IPS-15b (cell line): ENCODE results near the gene MSI2.

Experiments
- H3K27me3 ChIP-seq: one replicate; pipeline ENCODE4 v1.6.1; 2013; ENCODE audit warnings: low read length; ENCODE audit not compliant: control insufficient read depth, insufficient read depth
- H3K36me3 ChIP-seq: one replicate; pipeline ENCODE4 v1.6.1; 2013; ENCODE audit warnings: low read length; ENCODE audit not compliant: control insufficient read depth, insufficient read depth
- H3K4me1 ChIP-seq: one replicate; pipeline ENCODE4 v1.6.1; 2013; ENCODE audit warnings: mild to moderate bottlenecking, low read length; ENCODE audit not compliant: control insufficient read depth, insufficient read depth
- H3K4me3 ChIP-seq: one replicate; pipeline ENCODE4 v1.5.1; 2013; ENCODE audit warnings: low read depth, low read length
- H3K9ac ChIP-seq: one replicate; pipeline ENCODE4 v1.6.1; 2013; ENCODE audit warnings: low read depth, mild to moderate bottlenecking, low read length
- H3K9me3 ChIP-seq: one replicate; pipeline ENCODE4 v1.6.1; 2013; ENCODE audit warnings: mild to moderate bottlenecking, low read length; ENCODE audit not compliant: control insufficient read depth, insufficient read depth

Gene MSI2

DNA sequence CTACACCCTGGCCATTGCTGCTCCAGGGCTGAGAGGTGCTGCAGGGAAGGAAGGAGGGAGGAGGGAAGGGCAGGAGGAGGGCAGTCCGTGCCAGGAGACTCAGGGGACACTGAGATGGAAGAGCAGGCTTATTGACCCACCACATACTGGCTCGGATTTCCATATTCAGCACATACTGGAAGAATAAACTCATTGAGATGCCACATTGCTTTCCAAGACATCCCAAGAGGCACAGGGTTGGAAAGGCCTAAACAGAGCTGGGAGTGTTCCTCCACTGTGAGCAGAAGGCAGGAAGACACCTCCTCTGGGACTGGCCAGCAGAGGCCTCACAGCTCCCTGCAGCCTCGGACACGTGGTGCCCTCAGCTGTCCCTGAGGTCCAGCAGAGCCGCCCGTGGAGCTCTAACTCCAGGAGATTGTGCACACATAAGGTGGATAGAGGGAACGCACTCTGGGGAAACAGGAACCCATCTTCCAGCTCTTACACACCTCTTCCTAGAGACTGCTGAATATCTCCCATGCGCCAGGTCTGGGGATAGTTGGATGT is 471.4 kb downstream of the MSI2 start:
- Histone ChIP-seq H3K9me3 (no peaks in the 10 kb centered on the region), H3K4me3 (no peak overlapping the region), H3K36me3 (no peaks in the 10 kb centered on the region), H3K9ac (no peak overlapping the region), H3K27me3 (no peaks in the 10 kb centered on the region), H3K4me1 (no peaks in the 10 kb centered on the region)

GRCh38 chr17:57730026-57730701 is 473.8 kb downstream of the MSI2 start:
- H3K4me3 ChIP-seq = no peak overlapping the region
- no peaks in the 10 kb centered on the region for H3K27me3 ChIP-seq
- H3K4me1 ChIP-seq = no peaks in the 10 kb centered on the region
- no peaks in the 10 kb centered on the region for H3K9me3 ChIP-seq
- H3K9ac ChIP-seq = no peak overlapping the region
- no peaks in the 10 kb centered on the region for H3K36me3 ChIP-seq

- no peaks in the 10 kb centered on the region for H3K9me3 ChIP-seq
- no peaks in the 10 kb centered on the region for H3K27me3 ChIP-seq
- H3K4me1 ChIP-seq = no peaks in the 10 kb centered on the region
- H3K36me3 ChIP-seq = no peaks in the 10 kb centered on the region
- H3K4me3 ChIP-seq = no peak overlapping the region
- no peak overlapping the region for H3K9ac ChIP-seq
Measured at GRCh38 chr17:57732062-57732461, 475.7 kb downstream of the MSI2 start.

- Histone ChIP-seq H3K9me3 (no peaks in the 10 kb centered on the region), H3K27me3 (no peaks in the 10 kb centered on the region), H3K9ac (no peak overlapping the region), H3K4me1 (no peaks in the 10 kb centered on the region), H3K36me3 (no peaks in the 10 kb centered on the region), H3K4me3 (no peak overlapping the region)
Measured at GRCh38 chr17:57733085-57733484, 476.8 kb downstream of the MSI2 start.
